IPS DF 6.9 (cell line): Measurements from ENCODE around the gene UTS2R.

Experiments used
- DNase-seq: peaks from one replicate; pipeline ENCODE4 v3.0.0-alpha.2; 2013; ENCODE audit warnings: low read depth, low spot score
- H3K27ac ChIP-seq: one replicate; pipeline ENCODE4 v1.5.1; 2013; ENCODE audit warnings: low read length, control low read depth
- H3K27me3 ChIP-seq: 2 replicates; pipeline ENCODE4 v1.6.1; 2013; ENCODE audit warnings: mild to moderate bottlenecking, low read length; ENCODE audit not compliant: control insufficient read depth, insufficient read depth
- H3K36me3 ChIP-seq: 2 replicates; pipeline ENCODE4 v1.6.1; 2013; ENCODE audit warnings: low read length; ENCODE audit not compliant: control insufficient read depth, insufficient read depth
- H3K4me1 ChIP-seq: 2 replicates; pipeline ENCODE4 v1.6.1; 2013; ENCODE audit warnings: low read length; ENCODE audit not compliant: control insufficient read depth, insufficient read depth
- H3K4me3 ChIP-seq: 2 replicates; pipeline ENCODE4 v1.5.1; 2013; ENCODE audit warnings: mild to moderate bottlenecking, low read length
- H3K9me3 ChIP-seq: 2 replicates; pipeline ENCODE4 v1.6.1; 2013; ENCODE audit warnings: low read length, inconsistent platforms; ENCODE audit not compliant: control insufficient read depth, insufficient read depth
- WGBS: extraction: QIAGEN DNeasy Blood & Tissue Kit; methylation state at CpG from one replicate; pipeline ENCODE4 v1.1.7; 2013; ENCODE audit warnings: mixed read lengths, missing lambda C conversion rate; ENCODE audit not compliant: insufficient read length, insufficient coverage; 5-methylcytosine and 5-hydroxymethylcytosine counted together

The UTS2R gene

GRCh38 chr17:82371333-82372248, at the start of gene UTS2R:
Gene UTS2R, plus strand, starts transcription at chr17:82371765. Its CDS starts 2,560 bp downstream, at chr17:82374325.
- Histone ChIP-seq H3K4me3 (peak within 1 kb of the TSS; percentile 33; the same call in 1 of the 2 replicates), H3K27me3 (peaks cover 17% of the 10 kb centered on the region), H3K4me1 (peaks cover 1% of the 10 kb centered on the region; the same call in 1 of the 2 replicates), H3K27ac (no peak within 1 kb of the TSS), H3K9me3 (no peaks in the 10 kb centered on the region), H3K36me3 (no peaks in the 10 kb centered on the region)
- DNase-seq = no peak
- no CpG with 5 or more reads among the region's 109 CpGs for WGBS

- no peak for DNase-seq
- WGBS = no CpG with 5 or more reads among the region's 21 CpGs
- H3K4me1 ChIP-seq = peaks cover 2% of the 10 kb centered on the region
- H3K9me3 ChIP-seq = no peaks in the 10 kb centered on the region
- no peak overlapping the region for H3K4me3 ChIP-seq
- H3K36me3 ChIP-seq = no peaks in the 10 kb centered on the region
- no peaks in the 10 kb centered on the region for H3K27me3 ChIP-seq
- no peak overlapping the region for H3K27ac ChIP-seq
These were observed 49.6 kb upstream of the UTS2R start for GRCh38 chr17:82321947-82322466.

DNA sequence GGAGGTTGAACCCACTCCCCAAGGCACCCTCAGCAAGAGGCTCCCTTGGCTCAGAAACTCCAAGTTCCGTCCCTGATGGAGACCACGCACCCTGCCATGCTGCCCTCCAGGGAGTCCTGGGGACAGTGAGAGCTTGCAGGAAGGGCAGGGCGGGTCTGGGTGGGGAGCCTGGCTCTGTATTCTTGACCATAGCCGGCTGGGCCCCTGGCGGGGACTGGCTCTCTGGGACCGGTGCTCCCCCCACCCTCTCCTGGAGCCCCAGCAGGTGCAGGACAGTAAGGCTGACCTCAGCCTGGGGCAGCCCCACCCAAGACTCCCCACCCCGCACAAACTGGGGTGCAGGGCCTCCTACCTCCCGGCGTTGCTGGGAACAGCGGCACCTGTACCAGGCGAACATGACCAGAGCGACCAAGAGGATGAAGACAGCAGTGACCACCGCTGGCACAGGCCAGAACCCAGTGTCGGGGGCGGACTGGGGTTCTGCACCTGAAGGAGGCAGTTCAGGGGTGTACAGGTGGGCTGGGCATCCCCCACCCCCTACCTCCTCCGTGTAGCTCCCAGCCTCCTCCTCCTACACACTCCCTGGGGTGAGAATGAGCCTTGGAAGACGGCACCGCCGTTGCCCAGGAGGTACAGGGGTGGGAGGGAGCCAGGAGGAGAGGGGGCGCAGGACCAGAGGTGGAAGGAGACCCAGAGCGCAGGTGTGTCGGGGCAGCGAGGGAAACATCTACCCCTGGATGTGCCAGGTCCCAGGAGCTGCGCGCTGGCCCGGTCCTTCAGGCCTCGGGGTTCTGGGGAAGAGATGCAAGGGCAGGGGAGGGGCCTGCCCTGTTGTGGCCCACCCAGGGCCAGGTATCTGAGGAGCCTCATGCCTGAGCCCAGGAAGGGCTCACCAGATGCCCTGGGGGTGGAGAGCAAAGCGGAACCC, 48.8 kb upstream of the UTS2R start:
- peaks cover 2% of the 10 kb centered on the region for H3K4me1 ChIP-seq
- H3K36me3 ChIP-seq = no peaks in the 10 kb centered on the region
- no peak for DNase-seq
- H3K4me3 ChIP-seq = no peak overlapping the region
- H3K27me3 ChIP-seq = no peaks in the 10 kb centered on the region
- no peaks in the 10 kb centered on the region for H3K9me3 ChIP-seq
- no CpG with 5 or more reads among the region's 28 CpGs for WGBS
- no peak overlapping the region for H3K27ac ChIP-seq

DNA sequence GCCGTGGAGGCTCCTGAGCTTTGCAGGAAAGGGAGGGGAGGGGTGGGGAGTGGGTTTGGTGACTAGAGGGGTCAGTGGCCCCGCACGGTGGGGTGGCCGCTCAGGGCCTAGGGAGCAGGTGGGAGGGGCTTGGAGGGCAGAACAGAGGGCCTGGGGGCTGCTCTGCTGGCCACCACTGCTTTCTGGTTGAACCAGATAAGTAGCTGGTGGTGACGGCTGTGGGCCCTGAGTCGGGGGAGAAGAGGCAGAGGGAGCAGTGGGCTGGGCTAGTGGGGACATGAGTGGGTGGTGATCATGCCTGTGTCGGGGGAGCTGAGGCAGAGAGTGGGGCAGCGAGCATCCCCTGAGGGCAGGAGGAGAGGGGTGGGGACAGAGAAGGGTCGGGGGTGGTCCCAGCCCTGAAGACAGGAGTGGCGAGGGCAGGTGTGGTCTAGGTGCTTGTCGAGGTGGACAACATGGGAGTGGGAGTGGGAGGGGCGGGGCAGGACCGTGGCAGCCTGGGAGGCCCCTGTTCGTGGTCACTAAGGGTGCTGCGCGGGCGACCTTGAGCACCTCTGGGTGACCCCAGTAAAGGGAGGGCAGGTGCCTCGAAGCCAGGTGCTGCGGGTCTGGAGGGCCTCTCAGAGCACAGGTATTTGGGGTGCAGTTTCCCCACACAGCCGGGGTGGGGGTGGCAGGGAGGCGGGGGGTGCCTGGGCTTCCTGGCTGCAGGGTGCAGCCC, 47.9 kb upstream of the UTS2R start:
- H3K4me1 ChIP-seq = peaks cover 4% of the 10 kb centered on the region
- H3K4me3 ChIP-seq = no peak overlapping the region
- no peaks in the 10 kb centered on the region for H3K36me3 ChIP-seq
- H3K27me3 ChIP-seq = no peaks in the 10 kb centered on the region
- H3K9me3 ChIP-seq = no peaks in the 10 kb centered on the region
- no peak for DNase-seq
- H3K27ac ChIP-seq = no peak overlapping the region
- WGBS = no CpG with 5 or more reads among the region's 21 CpGs

DNA sequence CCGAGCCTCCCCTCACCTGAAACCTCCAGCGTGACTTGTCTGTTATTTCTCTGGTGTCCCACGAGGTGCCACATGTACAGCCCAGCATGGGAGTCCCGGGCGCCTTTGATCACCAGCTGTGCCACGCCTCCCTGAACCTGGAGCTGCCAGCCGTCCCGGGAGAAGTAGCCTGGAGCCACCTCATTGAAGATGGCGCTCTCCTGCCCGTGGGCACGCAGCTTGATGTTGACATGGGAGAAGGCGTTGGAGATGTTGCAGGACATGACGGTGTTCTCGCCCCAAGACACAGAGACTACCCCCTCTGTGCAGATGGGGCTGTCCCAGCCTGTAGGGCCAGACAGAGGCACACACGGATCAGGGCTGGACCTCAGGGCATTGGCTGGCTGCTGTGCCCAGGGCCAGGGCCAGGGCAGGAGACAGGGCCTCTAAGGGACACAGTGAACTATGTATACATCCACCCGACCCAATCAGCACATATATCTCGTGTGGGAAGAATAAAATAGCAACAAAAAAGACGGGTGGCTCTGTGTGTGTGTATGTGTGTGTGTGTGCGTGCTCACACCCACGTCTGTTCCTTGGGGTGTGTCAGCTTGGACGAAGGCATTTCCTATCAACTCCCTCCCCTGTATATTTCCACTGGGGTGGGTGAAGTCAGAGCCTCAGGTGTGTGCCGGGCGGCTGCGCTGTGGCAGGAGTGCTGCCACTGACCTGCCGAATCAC, 46.8 kb upstream of the UTS2R start:
- WGBS = no CpG with 5 or more reads among the region's 25 CpGs
- no peaks in the 10 kb centered on the region for H3K36me3 ChIP-seq
- no peak overlapping the region for H3K4me3 ChIP-seq
- DNase-seq = no peak
- H3K9me3 ChIP-seq = no peaks in the 10 kb centered on the region
- no peaks in the 10 kb centered on the region for H3K27me3 ChIP-seq
- peaks cover 4% of the 10 kb centered on the region for H3K4me1 ChIP-seq
- H3K27ac ChIP-seq = no peak overlapping the region

DNA sequence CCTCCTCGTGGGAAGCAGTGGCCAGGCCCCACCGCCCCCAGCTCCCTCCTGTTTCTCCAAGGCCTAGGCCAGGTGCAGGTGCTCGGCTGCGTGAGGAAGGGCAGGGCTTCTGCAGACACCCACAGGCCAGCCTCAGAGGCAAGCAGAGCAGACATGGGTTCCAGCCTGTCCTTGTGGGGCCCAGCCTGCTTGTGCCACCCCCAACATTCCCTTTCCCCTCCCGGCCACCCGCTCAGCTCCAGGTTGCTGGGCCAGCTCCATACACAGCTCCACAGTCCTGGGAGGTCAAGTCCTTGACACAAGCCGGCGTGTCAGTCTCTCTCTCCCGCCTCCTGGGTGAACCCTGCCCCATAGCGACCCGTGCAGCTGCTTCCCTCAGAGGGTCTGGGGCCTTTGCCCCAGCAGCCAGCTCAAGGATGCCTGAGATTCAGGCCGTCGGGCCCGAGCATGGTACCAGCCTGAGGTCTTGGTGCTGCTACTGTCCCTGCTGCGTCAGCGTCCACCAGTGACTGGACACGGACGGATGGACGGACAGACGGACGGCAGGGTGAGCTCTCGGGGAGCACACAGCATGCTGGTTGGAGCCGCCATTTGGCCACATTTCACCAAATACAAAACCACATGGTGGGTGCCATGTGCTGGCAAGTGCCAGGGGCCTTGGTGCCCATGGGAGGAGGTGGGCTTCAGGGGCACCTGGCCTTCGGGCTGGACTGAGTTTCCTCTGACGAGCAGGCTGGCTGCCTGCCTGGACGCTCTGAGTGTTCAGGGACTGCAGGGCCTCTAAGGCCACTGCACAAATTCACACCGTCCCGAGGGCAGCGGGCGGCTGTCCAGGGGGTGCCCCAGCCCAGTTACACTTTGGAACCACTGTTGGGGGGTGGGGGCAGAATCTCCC, 46.0 kb upstream of the UTS2R start:
- Histone ChIP-seq H3K27me3 (no peaks in the 10 kb centered on the region), H3K36me3 (no peaks in the 10 kb centered on the region), H3K4me3 (no peak overlapping the region), H3K27ac (no peak overlapping the region), H3K4me1 (peaks cover 4% of the 10 kb centered on the region), H3K9me3 (no peaks in the 10 kb centered on the region)
- no peak for DNase-seq
- no CpG with 5 or more reads among the region's 30 CpGs for WGBS

- H3K27ac ChIP-seq = no peak overlapping the region
- H3K27me3 ChIP-seq = peaks cover 2% of the 10 kb centered on the region; the same call in 1 of the 2 replicates
- H3K4me3 ChIP-seq = no peak overlapping the region
- no peak for DNase-seq
- H3K9me3 ChIP-seq = no peaks in the 10 kb centered on the region
- no CpG with 5 or more reads among the region's 15 CpGs for WGBS
- H3K36me3 ChIP-seq = no peaks in the 10 kb centered on the region
- peaks cover 4% of the 10 kb centered on the region for H3K4me1 ChIP-seq
These were observed 44.3 kb upstream of the UTS2R start for GRCh38 chr17:82327289-82327688.

DNA sequence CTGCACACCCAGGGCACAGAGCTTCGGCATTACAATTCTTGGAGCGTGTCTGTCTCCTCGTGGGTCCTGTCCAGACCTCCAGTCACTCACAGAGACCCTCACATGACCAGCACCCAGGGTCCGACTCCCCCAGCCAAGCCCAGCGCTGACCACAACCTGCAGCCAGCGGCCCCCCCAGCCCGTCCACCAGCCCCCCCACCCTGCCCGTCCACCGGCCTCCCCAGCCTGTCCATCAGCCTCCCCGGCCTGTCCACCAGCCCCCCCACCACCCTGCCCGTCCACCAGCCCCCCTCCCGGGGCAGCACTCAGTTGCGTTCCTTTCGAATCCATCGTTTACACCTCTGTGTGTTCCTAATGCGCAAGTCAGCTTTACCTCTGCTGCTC, 43.8 kb upstream of the UTS2R start:
- no CpG with 5 or more reads among the region's 16 CpGs for WGBS
- Histone ChIP-seq H3K9me3 (no peaks in the 10 kb centered on the region), H3K27ac (no peak overlapping the region), H3K27me3 (peaks cover 6% of the 10 kb centered on the region), H3K4me3 (no peak overlapping the region), H3K36me3 (no peaks in the 10 kb centered on the region), H3K4me1 (peaks cover 4% of the 10 kb centered on the region)
- no peak for DNase-seq
